ENCODE data around the gene TFCP2.

The TFCP2 gene

GRCh38 chr12:51067229-51067628 lies 105.7 kb downstream of the TFCP2 start:
- H3K36me3 ChIP-seq (replicated peaks) = peaks cover 80% of the 10 kb centered on the region
- in situ Hi-C loops (cut with HindIII; ENCODE audit: low pct_ligation_motif_present, low sequenced_read_pairs) = no loop called here
- no peak for TF ChIP-seq CTCF (IDR thresholded peaks at IDR 0.05; ENCODE audit: low read depth, low read length, missing control alignments)

GRCh38 chr12:51065530-51065929 lies 107.4 kb downstream of the TFCP2 start:
- no peaks in the 10 kb centered on the region for H3K27me3 ChIP-seq (replicated peaks)
- peaks cover 77% of the 10 kb centered on the region for H3K36me3 ChIP-seq (replicated peaks)
- no peak for TF ChIP-seq CTCF (IDR thresholded peaks at IDR 0.05; ENCODE audit: low read depth, low read length, missing control alignments)
- H3K4me3 ChIP-seq (ENCODE audit: low read depth, low read length) = no peak overlapping the region
- H3K27ac ChIP-seq = no peak overlapping the region
- in situ Hi-C loops (cut with HindIII; ENCODE audit: low pct_ligation_motif_present, low sequenced_read_pairs) = no loop called here
- DNase-seq = no peak

More at GRCh38 chr12:51067229-51067628, 105.7 kb downstream of the TFCP2 start:
- Histone ChIP-seq H3K27ac (no peak overlapping the region), H3K27me3 (replicated peaks) (no peaks in the 10 kb centered on the region), H3K4me3 (ENCODE audit: low read depth, low read length) (no peak overlapping the region)
- DNase-seq = no peak

- H3K36me3 ChIP-seq (replicated peaks) = peaks cover 79% of the 10 kb centered on the region
- in situ Hi-C loops (cut with HindIII; ENCODE audit: low pct_ligation_motif_present, low sequenced_read_pairs) = no loop called here
- no peak overlapping the region for H3K27ac ChIP-seq
- no peaks in the 10 kb centered on the region for H3K27me3 ChIP-seq (replicated peaks)
- TF ChIP-seq CTCF (IDR thresholded peaks at IDR 0.05; ENCODE audit: low read depth, low read length, missing control alignments) = no peak
- no peak for DNase-seq
- no peak overlapping the region for H3K4me3 ChIP-seq (ENCODE audit: low read depth, low read length)
Observed at GRCh38 chr12:51062631-51063397, 110.1 kb downstream of the TFCP2 start.

GRCh38 chr12:51059086-51059485 lies 113.8 kb downstream of the TFCP2 start:
- no peak for DNase-seq
- in situ Hi-C loops (cut with HindIII; ENCODE audit: low pct_ligation_motif_present, low sequenced_read_pairs) = no loop called here
- peaks cover 75% of the 10 kb centered on the region for H3K36me3 ChIP-seq (replicated peaks)
- H3K27me3 ChIP-seq (replicated peaks) = no peaks in the 10 kb centered on the region
- no peak overlapping the region for H3K4me3 ChIP-seq (ENCODE audit: low read depth, low read length)
- no peak overlapping the region for H3K27ac ChIP-seq
- no peak for TF ChIP-seq CTCF (IDR thresholded peaks at IDR 0.05; ENCODE audit: low read depth, low read length, missing control alignments)

- H3K36me3 ChIP-seq (replicated peaks) = peaks cover 57% of the 10 kb centered on the region
- TF ChIP-seq CTCF (IDR thresholded peaks at IDR 0.05; ENCODE audit: low read depth, low read length, missing control alignments) = no peak
- H3K4me3 ChIP-seq (ENCODE audit: low read depth, low read length) = no peak overlapping the region
- H3K27me3 ChIP-seq (replicated peaks) = no peaks in the 10 kb centered on the region
- DNase-seq = peak; percentile 15
- in situ Hi-C loops (cut with HindIII; ENCODE audit: low pct_ligation_motif_present, low sequenced_read_pairs) = no loop called here
- H3K27ac ChIP-seq = no peak overlapping the region
Observed at GRCh38 chr12:51056242-51056641, 116.7 kb downstream of the TFCP2 start.

- H3K4me3 ChIP-seq (ENCODE audit: low read depth, low read length) = no peak overlapping the region
- no peaks in the 10 kb centered on the region for H3K27me3 ChIP-seq (replicated peaks)
- H3K36me3 ChIP-seq (replicated peaks) = peaks cover 52% of the 10 kb centered on the region
- no peak overlapping the region for H3K27ac ChIP-seq
- no peak for TF ChIP-seq CTCF (IDR thresholded peaks at IDR 0.05; ENCODE audit: low read depth, low read length, missing control alignments)
- in situ Hi-C loops (cut with HindIII; ENCODE audit: low pct_ligation_motif_present, low sequenced_read_pairs) = no loop called here
- DNase-seq = no peak
Observed at GRCh38 chr12:51055060-51055459, 117.9 kb downstream of the TFCP2 start.
